Measurements from ENCODE around the gene ERBB4.

ERBB4 gene

GRCh38 chr2:211439011-211439410 lies 1099.6 kb downstream of the ERBB4 start:
- no peak for DNase-seq

- DNase-seq, result no peak
These were observed 1101.2 kb downstream of the ERBB4 start for GRCh38 chr2:211437396-211437795.

- DNase-seq, result no peak
These were observed 1102.4 kb downstream of the ERBB4 start for GRCh38 chr2:211436182-211436581.

GRCh38 chr2:211435331-211435730 lies 1103.3 kb downstream of the ERBB4 start:
- no peak for DNase-seq

GRCh38 chr2:211434773-211435172 lies 1103.8 kb downstream of the ERBB4 start:
- no peak for DNase-seq

GRCh38 chr2:211429256-211429920 lies 1109.2 kb downstream of the ERBB4 start:
- no peak for DNase-seq

GRCh38 chr2:211426240-211426639 lies 1112.4 kb downstream of the ERBB4 start:
- no peak for DNase-seq

GRCh38 chr2:211423018-211423417 lies 1115.6 kb downstream of the ERBB4 start:
- no peak for DNase-seq

GRCh38 chr2:211417544-211417943 lies 1121.1 kb downstream of the ERBB4 start:
- no peak for DNase-seq

- DNase-seq, result no peak
These were observed 1122.2 kb downstream of the ERBB4 start for GRCh38 chr2:211416373-211416772.

GRCh38 chr2:211413746-211414145 lies 1124.9 kb downstream of the ERBB4 start:
- DNase-seq, result no peak

GRCh38 chr2:211408483-211408891 lies 1130.1 kb downstream of the ERBB4 start:
- DNase-seq, result no peak

GRCh38 chr2:211407076-211407475 lies 1131.5 kb downstream of the ERBB4 start:
- no peak for DNase-seq

GRCh38 chr2:211405036-211405435 lies 1133.6 kb downstream of the ERBB4 start:
- no peak for DNase-seq

GRCh38 chr2:211404098-211404497 lies 1134.5 kb downstream of the ERBB4 start:
- no peak for DNase-seq

- no peak for DNase-seq
These were observed 1137.3 kb downstream of the ERBB4 start for GRCh38 chr2:211401328-211401727.

GRCh38 chr2:211397764-211398163 lies 1140.8 kb downstream of the ERBB4 start:
- DNase-seq, result no peak

- DNase-seq, result no peak
These were observed 1141.8 kb downstream of the ERBB4 start for GRCh38 chr2:211396815-211397214.

GRCh38 chr2:211391189-211391567 lies 1147.4 kb downstream of the ERBB4 start:
- DNase-seq, result no peak

GRCh38 chr2:211390536-211391188 lies 1147.9 kb downstream of the ERBB4 start:
- no peak for DNase-seq

- DNase-seq, result no peak
These were observed 1150.9 kb downstream of the ERBB4 start for GRCh38 chr2:211387734-211388133.

- DNase-seq, result no peak
These were observed 1158.6 kb downstream of the ERBB4 start for GRCh38 chr2:211380041-211380440.

- DNase-seq, result no peak
These were observed 1162.2 kb downstream of the ERBB4 start for GRCh38 chr2:211376410-211376809.

GRCh38 chr2:211373203-211373602 lies 1165.4 kb downstream of the ERBB4 start:
- no peak for DNase-seq

- no peak for DNase-seq
These were observed 1167.1 kb downstream of the ERBB4 start for GRCh38 chr2:211371465-211371864.
